K562 (cell line): Measurements from ENCODE around the gene ARHGAP15.

Experiments
- NUFIP1 ChIP-seq: fragments of 450-650 bp; IDR thresholded peaks from 2 replicates; pipeline ENCODE4 v1.6.1; 2018; ENCODE audit not compliant: partially characterized antibody
- XRCC4 ChIP-seq: IDR thresholded peaks from one replicate; pipeline ENCODE4 v1.6.1; 2011; ENCODE audit not compliant: insufficient read depth, insufficient read length; ENCODE audit errors: extremely low read depth

DNA sequence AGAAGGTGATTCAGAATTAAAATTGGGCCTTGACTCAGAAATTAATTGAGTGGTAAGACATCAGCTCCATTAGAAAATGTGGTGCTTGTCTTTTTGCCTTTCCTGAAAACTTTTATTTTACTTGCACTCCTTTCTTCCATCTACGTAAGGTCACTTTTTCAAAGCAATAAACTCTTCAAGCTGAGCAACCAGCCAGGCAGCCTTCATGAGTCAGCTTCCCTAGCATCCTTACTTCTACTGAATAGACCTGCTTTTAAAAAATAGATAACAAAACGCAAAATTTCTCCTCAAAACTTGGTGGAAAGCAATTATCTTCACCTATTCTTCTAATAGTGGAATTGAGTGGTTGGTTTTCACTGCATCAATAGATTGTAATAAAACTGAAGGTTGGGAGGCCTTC, 504.2 kb downstream of the ARHGAP15 start:
- no peak for TF ChIP-seq XRCC4
- no peak for TF ChIP-seq NUFIP1
